Stimulated activated naive CD8-positive, alpha-beta T cell treated with anti-CD3 and anti-CD28 coated beads, Interleukin-15, amount 100 ng/mL, for 72 hours (primary cell): ENCODE data around the gene AOAH.
"Not testable (repeated sequence)": the region's sequence is repeated elsewhere in the genome, so short reads cannot be mapped to it uniquely, and the experiment has no call there.

ENCODE experiments used
- ATAC-seq: fragments of 150-1000 bp; cut with Tn5 transposase; 2 replicates; pipeline ENCODE4 v1.10.0; 2021; ENCODE audit warnings: mild to moderate bottlenecking, moderate library complexity
- DNase-seq, 2 donors: peaks; one replicate each; pipeline ENCODE4 v3.0.0; 2021 to 2022
- H3K27ac Mint-ChIP-seq, 2 donors: one replicate each; pipeline ENCODE4 v1.8.0; 2022; ENCODE audit warnings: mild to moderate bottlenecking in 2 of 2, mixed read lengths in 2 of 2, moderate library complexity in 2 of 2
- H3K27me3 Mint-ChIP-seq: one replicate; pipeline ENCODE4 v1.8.0; 2022; ENCODE audit warnings: mixed read lengths
- H3K4me1 Mint-ChIP-seq: one replicate; pipeline ENCODE4 v1.8.0; 2022; ENCODE audit warnings: mild to moderate bottlenecking, mixed read lengths
- H3K4me3 Mint-ChIP-seq, 2 donors: one replicate each; pipeline ENCODE4 v1.8.0; 2022; ENCODE audit warnings: mild to moderate bottlenecking in 2 of 2, mixed read lengths in 2 of 2, moderate library complexity in 1 of 2
- H3K9me3 Mint-ChIP-seq, 2 donors: one replicate each; pipeline ENCODE4 v1.8.0; 2022; ENCODE audit warnings: mixed read lengths in 2 of 2

The AOAH gene

GRCh38 chr7:36504617-36505016 is 219.7 kb downstream of the AOAH start:
- not testable (repeated sequence) for H3K27ac Mint-ChIP-seq, H3K27me3 Mint-ChIP-seq, H3K9me3 Mint-ChIP-seq, H3K4me3 Mint-ChIP-seq, H3K4me1 Mint-ChIP-seq, DNase-seq, ATAC-seq

- H3K4me3 Mint-ChIP-seq, ATAC-seq, H3K9me3 Mint-ChIP-seq, H3K27ac Mint-ChIP-seq, H3K4me1 Mint-ChIP-seq, H3K27me3 Mint-ChIP-seq, DNase-seq: not testable (repeated sequence)
These were observed 220.1 kb downstream of the AOAH start for GRCh38 chr7:36504216-36504615.

- ATAC-seq: no peak
These were observed 226.5 kb downstream of the AOAH start for GRCh38 chr7:36497775-36498174.

GRCh38 chr7:36497176-36497575 is 227.1 kb downstream of the AOAH start:
- H3K27ac Mint-ChIP-seq, H3K27me3 Mint-ChIP-seq, H3K4me3 Mint-ChIP-seq, H3K9me3 Mint-ChIP-seq, ATAC-seq, DNase-seq, H3K4me1 Mint-ChIP-seq: not testable (repeated sequence)

More at GRCh38 chr7:36497775-36498174, 226.5 kb downstream of the AOAH start:
- no peak for DNase-seq
- Mint-ChIP-seq H3K27ac (peak overlapping the region in 1 of 2 donors; percentile 71), H3K4me3 (no peak overlapping the region), H3K27me3 (no peaks in the 10 kb centered on the region), H3K4me1 (peaks cover 7% of the 10 kb centered on the region), H3K9me3 (no peaks in the 10 kb centered on the region)

- Mint-ChIP-seq H3K4me1 (peaks cover 7% of the 10 kb centered on the region), H3K27ac (no peak overlapping the region), H3K27me3 (no peaks in the 10 kb centered on the region), H3K9me3 (no peaks in the 10 kb centered on the region), H3K4me3 (no peak overlapping the region)
- DNase-seq: no peak
- no peak for ATAC-seq
These were observed 227.7 kb downstream of the AOAH start for GRCh38 chr7:36496576-36496975.

- no peak for ATAC-seq
- no peaks in the 10 kb centered on the region for H3K9me3 Mint-ChIP-seq
- H3K27me3 Mint-ChIP-seq: peaks cover 6% of the 10 kb centered on the region
- no peak for DNase-seq
- H3K4me1 Mint-ChIP-seq: no peaks in the 10 kb centered on the region
- no peak overlapping the region for H3K4me3 Mint-ChIP-seq
- peak overlapping the region in 1 of 2 donors; percentile 16 for H3K27ac Mint-ChIP-seq
These were observed 233.0 kb downstream of the AOAH start for GRCh38 chr7:36491317-36491716.

GRCh38 chr7:36490419-36490830 is 233.9 kb downstream of the AOAH start:
- Mint-ChIP-seq H3K27me3 (peaks cover 6% of the 10 kb centered on the region), H3K4me3 (no peak overlapping the region), H3K27ac (no peak overlapping the region), H3K9me3 (no peaks in the 10 kb centered on the region), H3K4me1 (no peaks in the 10 kb centered on the region)
- no peak for DNase-seq
- no peak for ATAC-seq

GRCh38 chr7:36488672-36489071 is 235.6 kb downstream of the AOAH start:
- ATAC-seq, H3K9me3 Mint-ChIP-seq: not testable (repeated sequence)

GRCh38 chr7:36487756-36488336 is 236.4 kb downstream of the AOAH start:
- no peak overlapping the region for H3K4me3 Mint-ChIP-seq
- ATAC-seq (peak; percentile 62), DNase-seq (peak; percentile 29 to 36)
- peaks cover 6% of the 10 kb centered on the region for H3K27me3 Mint-ChIP-seq
- H3K9me3 Mint-ChIP-seq: no peaks in the 10 kb centered on the region
- no peaks in the 10 kb centered on the region for H3K4me1 Mint-ChIP-seq
- H3K27ac Mint-ChIP-seq: no peak overlapping the region

More at GRCh38 chr7:36488672-36489071, 235.6 kb downstream of the AOAH start:
- H3K27ac Mint-ChIP-seq, H3K4me1 Mint-ChIP-seq, H3K27me3 Mint-ChIP-seq, DNase-seq, H3K4me3 Mint-ChIP-seq: not testable (repeated sequence)

- H3K27ac Mint-ChIP-seq: no peak overlapping the region
- no peak for DNase-seq
- peaks cover 1 to 7% of the 10 kb centered on the region in 2 donors for H3K9me3 Mint-ChIP-seq
- H3K4me3 Mint-ChIP-seq: no peak overlapping the region
- peaks cover 6% of the 10 kb centered on the region for H3K27me3 Mint-ChIP-seq
- no peaks in the 10 kb centered on the region for H3K4me1 Mint-ChIP-seq
- no peak for ATAC-seq
These were observed 238.0 kb downstream of the AOAH start for GRCh38 chr7:36486336-36486735.

- no peak overlapping the region for H3K4me3 Mint-ChIP-seq
- no peaks in the 10 kb centered on the region for H3K4me1 Mint-ChIP-seq
- H3K9me3 Mint-ChIP-seq: peaks cover 16 to 19% of the 10 kb centered on the region in 2 donors
- no peak overlapping the region for H3K27ac Mint-ChIP-seq
- DNase-seq (no peak), ATAC-seq (no peak)
- peaks cover 4% of the 10 kb centered on the region for H3K27me3 Mint-ChIP-seq
These were observed 240.0 kb downstream of the AOAH start for GRCh38 chr7:36484265-36484664.

- not testable (repeated sequence) for ATAC-seq, H3K4me1 Mint-ChIP-seq, H3K27ac Mint-ChIP-seq, H3K4me3 Mint-ChIP-seq, H3K27me3 Mint-ChIP-seq, DNase-seq
- peaks cover 20 to 23% of the 10 kb centered on the region in 2 donors for H3K9me3 Mint-ChIP-seq
These were observed 240.4 kb downstream of the AOAH start for GRCh38 chr7:36483853-36484252.

- Mint-ChIP-seq H3K9me3 (peaks cover 22 to 23% of the 10 kb centered on the region in 2 donors), H3K4me1 (peaks cover 18% of the 10 kb centered on the region), H3K4me3 (no peak overlapping the region), H3K27ac (no peak overlapping the region), H3K27me3 (no peaks in the 10 kb centered on the region)
- ATAC-seq (no peak), DNase-seq (no peak)
These were observed 245.5 kb downstream of the AOAH start for GRCh38 chr7:36478745-36479144.

GRCh38 chr7:36475381-36475780 is 248.9 kb downstream of the AOAH start:
- H3K9me3 Mint-ChIP-seq: peaks cover 12 to 14% of the 10 kb centered on the region in 2 donors
- no peak overlapping the region for H3K27ac Mint-ChIP-seq
- no peaks in the 10 kb centered on the region for H3K27me3 Mint-ChIP-seq
- ATAC-seq: peak; percentile 84
- H3K4me3 Mint-ChIP-seq: no peak overlapping the region
- peaks cover 20% of the 10 kb centered on the region for H3K4me1 Mint-ChIP-seq
- peak in 1 of 2 donors; percentile 26 for DNase-seq

- Mint-ChIP-seq H3K4me3 (no peak overlapping the region), H3K4me1 (peaks cover 20% of the 10 kb centered on the region), H3K9me3 (peaks cover 11 to 13% of the 10 kb centered on the region in 2 donors), H3K27me3 (no peaks in the 10 kb centered on the region), H3K27ac (peak overlapping the region in 1 of 2 donors; percentile 26)
- no peak for DNase-seq
- no peak for ATAC-seq
These were observed 249.3 kb downstream of the AOAH start for GRCh38 chr7:36475011-36475342.

- DNase-seq: no peak
- peak; percentile 60 for ATAC-seq
- peak overlapping the region; percentile 26 to 45 for H3K27ac Mint-ChIP-seq
- peaks cover 20% of the 10 kb centered on the region for H3K4me1 Mint-ChIP-seq
- H3K4me3 Mint-ChIP-seq: peak overlapping the region in 1 of 2 donors; percentile 44
- peaks cover 6 to 7% of the 10 kb centered on the region in 2 donors for H3K9me3 Mint-ChIP-seq
- H3K27me3 Mint-ChIP-seq: no peaks in the 10 kb centered on the region
These were observed 249.8 kb downstream of the AOAH start for GRCh38 chr7:36474283-36475010.
